HG03066 (cell line): Measurements from ENCODE around the gene ABCF3.

Experiments
- ATAC-seq: cut with Tn5 transposase; IDR thresholded peaks from one replicate; pipeline ENCODE4 v1.9.1; 2021; ENCODE audit warnings: low read depth; ENCODE audit not compliant: unreplicated experiment

The ABCF3 gene

DNA sequence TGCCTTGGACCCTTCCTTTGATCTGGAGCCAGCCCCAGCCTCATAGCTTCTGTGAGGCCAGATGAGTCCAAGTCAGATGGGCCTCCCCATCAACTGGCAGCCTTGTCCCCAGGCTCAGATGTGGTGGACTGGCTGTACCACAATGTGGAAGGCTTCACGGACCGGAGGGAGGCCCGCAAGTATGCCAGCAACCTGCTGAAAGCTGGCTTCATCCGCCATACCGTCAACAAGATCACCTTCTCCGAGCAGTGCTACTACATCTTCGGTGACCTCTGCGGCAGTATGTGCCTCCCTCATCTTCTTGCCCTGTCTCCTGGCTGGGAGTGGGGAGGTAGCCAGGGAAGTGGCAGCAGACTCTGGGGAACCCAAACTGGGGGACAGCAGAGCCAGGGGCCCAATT is 18.2 kb upstream of the ABCF3 start:
- ATAC-seq, result no peak

DNA sequence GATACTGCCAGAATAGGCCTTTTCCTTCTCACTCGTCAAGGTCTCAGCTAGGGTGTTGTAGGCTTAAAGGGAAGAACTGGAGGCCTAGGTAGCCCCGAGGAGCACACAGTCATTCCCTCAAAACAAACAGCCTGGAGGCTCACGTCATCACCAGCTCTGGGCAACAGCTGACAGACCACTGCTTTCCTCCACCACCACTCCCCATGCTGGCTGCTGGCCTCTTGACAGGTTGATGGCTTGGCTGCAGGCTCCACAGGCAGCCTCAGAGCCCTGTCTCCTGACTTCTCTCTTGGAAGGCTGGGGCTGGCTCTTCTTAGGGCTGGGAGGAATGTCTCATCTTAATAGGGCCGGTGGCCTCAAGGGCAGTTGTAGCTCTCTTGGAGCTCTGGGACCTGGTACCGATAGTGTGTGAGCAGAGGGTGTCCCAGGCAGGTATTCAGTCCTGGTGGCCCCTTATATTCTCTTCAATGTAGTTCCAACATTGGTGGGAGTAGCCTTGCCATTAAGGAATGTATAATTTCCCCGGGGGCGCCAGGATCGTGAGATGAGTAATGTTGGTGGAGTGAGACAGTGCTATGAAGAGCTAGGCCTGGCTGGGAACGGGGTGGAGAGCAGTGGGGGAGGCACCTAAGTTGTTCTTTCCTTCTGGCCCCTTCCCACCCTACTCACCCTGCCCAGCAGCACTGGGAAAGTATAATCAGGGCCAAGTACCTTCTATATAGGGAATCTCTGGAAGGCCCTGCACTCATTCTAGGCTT is 17.5 kb upstream of the ABCF3 start:
- no peak for ATAC-seq

DNA sequence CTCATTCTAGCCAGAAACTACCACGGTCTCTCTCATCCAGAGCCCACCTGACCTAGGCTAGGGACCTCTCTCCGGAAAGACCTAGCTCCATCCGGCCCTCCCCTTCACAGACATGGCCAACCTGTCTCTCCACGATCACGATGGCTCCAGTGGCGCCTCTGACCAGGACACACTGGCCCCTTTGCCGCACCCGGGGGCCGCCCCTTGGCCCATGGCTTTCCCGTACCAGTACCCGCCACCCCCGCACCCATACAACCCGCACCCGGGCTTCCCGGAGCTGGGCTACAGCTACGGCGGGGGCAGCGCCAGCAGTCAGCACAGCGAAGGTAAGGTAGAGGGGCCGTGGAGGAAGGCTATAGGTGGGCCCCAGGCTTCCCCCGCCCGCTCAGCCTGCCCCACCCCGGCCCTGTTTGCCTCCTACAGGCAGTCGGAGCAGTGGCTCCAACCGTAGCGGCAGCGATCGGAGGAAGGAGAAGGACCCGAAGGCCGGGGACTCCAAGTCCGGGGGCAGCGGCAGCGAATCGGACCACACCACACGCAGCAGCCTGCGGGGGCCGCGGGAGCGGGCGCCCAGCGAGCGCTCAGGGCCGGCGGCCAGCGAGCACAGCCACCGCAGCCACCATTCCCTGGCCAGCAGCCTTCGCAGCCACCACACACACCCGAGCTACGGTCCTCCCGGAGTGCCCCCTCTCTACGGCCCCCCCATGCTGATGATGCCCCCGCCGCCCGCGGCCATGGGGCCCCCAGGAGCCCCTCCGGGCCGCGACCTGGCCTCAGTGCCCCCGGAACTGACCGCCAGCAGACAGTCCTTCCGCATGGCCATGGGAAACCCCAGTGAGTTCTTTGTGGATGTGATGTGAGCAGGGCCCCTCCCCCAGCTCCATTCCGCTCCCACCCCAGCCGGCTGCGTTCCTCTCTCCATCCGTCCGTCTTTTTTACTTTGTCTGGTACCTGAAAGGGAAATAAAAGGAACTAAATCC is 15.8 kb upstream of the ABCF3 start:
- no peak for ATAC-seq

DNA sequence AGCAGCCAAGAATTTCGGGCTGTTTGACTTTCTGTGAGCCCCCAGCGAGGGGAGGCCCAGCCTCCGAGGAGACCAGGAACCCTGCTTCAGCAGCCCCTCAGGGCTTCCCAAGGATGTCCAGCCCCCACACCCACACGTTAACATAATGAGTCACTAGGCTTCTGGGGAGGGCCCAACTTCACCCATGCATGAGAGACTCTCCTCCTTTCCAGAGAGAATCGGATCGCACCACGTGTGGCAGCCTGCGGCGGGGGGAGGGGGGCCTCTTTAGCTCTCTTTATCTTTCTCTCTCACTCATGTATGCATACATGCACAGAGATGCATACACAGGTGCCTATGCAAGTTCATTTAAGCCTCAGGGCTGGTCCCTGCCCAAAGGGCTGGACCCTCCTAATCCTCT is 14.4 kb upstream of the ABCF3 start:
- no peak for ATAC-seq

DNA sequence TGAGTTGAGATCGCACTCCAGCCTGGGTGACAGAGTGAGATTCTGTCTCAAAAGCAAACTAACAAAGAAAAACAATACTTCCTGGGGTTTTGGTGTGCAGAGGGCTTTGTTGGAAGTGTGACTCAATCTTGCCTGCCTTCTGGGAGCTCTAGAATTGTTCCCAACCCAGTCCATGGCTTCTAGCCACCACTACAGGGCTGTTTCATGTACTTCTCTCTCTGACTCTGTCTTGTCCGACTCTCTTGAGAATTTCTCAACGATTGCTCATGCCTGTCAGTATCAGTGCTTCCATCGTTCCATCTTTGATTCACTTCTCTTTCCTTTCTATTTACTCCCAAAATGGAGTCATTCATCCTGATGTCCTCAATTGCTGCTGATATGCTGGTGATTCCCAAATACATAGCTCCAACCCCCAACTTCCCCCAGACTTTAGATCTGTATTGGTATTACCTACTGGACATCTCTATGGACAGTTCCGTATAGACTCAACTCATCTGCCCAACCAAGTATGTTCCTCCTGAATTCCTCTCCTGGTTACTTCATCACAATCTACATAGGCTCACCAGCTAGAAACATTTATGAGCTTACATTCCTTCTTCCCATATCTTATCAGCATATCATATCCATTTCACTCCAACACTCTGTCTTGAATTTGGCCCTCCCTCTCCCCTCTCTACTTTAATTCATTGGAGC is 13.2 kb upstream of the ABCF3 start:
- ATAC-seq, result no peak

DNA sequence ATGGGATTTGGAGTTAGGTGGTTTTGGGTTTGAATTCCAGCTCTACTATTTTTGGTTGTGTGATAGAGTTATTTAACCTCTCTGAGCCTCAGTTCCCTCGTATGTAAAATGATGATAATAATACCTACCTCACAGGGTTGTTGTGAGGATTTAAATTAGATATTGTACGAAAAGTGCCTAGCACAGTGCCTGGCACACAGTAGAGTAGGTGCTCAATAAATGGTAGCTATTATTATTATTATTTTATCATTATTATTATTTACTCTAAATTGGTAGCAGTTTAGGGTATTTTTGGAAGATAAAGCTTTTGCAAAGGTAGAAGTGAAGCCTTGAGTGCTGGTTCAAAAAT is 12.7 kb upstream of the ABCF3 start:
- no peak for ATAC-seq

DNA sequence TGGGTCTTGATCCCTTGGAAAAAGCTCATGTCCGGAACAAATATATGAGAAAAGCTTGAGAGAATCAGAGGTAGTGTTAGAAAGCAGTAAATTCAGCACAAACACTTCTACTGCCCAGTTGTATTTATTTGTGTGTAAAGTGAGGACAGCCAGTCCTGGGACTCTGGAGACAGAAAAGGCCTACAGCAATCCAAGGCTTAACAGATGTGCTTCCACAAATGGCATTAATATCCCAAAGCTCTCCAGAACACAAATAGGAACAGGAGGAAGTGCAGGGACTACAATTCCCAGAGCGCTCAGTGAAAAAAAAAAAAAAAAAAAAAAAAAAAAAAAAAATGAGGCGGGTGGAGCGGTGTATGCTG is 11.7 kb upstream of the ABCF3 start:
- no peak for ATAC-seq

DNA sequence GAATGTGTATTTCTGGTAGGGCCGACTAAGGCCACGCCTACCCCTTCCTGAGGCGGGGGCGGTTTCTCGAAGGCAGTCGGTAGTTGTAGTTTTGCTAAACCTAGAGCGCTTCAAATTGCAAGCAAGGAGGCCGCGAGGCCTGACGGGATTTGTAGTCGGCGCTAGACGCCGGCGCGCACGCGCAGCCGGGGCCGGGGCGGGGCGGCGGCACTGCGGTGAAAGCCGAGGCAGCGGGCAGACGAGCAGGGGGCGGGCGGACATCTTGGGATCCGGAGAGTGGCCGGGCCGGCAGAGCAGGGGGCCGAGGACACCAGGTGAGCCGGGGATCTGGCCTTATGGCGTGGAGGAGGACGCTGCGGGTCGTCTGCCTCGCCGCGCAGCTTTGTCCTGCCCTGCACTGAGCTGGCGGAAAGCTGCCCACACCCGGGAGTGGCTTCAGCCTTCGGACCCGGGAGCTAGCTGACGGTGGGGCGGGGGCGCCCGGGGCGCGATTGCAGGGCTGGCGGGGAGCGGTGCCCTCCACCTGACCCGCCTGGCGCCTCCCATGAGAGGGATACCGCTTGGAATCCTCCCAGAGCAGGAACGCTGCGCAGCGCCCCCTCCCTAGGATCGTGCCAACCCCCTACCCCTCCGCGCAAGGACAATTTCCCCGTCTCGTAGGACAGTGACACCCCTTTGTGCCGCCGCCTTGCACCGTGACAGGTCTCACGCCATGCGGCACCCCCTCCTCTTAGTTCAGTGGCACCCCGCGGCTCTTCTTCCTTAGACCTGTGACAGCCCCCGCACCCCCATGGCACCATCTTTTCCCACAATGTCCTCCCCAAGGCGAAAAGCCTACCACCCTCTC is 11.1 kb upstream of the ABCF3 start, which contains the start of gene AP2M1:
TSS of gene AP2M1 (plus strand) at position 210 of the 847 bp plus-strand sequence. CDS start 2,139 bp downstream, outside the sequence.
- peak; percentile 98 for ATAC-seq

DNA sequence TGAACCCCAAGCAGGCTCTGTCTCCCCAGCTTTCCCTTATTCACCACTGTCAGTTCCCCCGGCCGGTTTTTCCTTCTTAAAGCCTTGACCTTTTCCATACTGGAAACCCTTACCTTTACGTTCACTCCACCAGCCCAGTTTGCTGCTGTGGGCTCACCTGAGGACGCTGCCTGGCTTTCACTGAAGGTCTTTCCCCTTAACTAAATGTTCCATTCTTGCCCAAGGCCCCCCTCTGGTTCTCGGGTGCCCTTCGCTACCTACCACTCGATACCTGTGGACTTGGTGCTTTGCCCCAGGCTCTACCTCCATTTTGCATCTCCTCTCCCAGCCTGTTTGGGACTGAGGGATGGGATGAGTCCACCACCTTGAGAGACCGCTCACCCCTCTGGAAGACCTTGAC is 10.5 kb upstream of the ABCF3 start:
- ATAC-seq, result no peak

DNA sequence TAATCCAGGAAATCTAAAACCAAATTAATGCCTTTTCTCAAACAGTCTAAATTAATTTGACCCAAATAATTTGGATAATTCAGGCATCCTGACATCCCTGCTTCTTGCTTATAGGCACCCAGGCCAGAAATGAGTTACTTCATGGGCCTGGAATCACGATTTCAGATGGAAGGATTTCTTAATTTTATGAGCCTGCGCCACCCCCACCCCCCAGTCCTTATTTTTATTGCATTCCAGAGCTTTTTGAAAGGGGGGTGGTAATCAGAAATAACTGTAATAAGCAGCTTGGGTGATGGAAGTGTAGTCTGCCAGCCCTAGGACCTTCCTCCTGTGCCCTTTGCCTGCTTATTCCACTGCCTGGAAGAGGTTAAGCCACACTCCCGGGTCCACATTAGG is 10.0 kb upstream of the ABCF3 start:
- ATAC-seq, result no peak

DNA sequence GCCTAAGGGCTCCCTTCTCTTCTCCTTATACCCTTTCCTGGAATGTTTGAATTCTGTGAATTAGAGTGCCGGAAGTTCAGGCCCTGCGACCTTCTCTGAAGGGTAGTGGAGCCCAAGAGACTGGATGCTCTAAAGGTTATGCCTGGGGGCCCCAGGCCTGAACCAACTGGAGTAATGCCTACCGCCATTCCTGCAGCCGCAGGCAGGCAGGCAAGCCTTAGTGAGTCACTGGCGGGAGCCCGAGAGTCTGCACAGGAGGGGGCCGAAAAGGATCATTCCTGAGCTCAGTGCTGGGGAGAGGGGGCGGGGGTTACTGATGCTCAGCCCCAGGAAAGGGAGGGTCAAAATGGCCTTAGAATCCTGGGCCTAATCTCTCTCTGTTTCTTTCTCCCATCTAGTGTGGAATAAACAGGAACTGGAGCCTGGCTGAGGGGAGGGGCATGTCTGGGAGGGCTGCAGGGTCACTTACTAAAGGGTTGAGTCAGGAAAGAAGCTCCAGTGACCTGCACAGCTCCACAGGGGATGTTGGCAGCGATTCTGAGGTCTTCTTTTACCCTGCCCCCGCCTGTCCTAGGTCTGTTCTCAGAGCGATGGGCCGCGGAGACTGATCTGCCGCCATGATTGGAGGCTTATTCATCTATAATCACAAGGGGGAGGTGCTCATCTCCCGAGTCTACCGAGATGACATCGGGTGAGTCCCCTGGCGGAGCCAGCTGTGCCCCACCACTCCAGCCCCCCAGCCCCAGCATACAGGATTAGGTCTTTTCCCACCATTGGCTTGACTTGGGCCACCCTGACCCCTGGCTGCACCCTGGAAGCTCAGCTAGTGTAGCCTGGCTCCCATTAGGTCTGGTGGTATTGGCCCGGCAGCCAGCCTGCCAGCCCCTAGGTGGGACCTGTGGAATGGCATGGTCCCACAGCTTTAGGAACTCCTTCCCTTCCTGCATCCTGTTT is 9.3 kb upstream of the ABCF3 start:
- ATAC-seq, result no peak

DNA sequence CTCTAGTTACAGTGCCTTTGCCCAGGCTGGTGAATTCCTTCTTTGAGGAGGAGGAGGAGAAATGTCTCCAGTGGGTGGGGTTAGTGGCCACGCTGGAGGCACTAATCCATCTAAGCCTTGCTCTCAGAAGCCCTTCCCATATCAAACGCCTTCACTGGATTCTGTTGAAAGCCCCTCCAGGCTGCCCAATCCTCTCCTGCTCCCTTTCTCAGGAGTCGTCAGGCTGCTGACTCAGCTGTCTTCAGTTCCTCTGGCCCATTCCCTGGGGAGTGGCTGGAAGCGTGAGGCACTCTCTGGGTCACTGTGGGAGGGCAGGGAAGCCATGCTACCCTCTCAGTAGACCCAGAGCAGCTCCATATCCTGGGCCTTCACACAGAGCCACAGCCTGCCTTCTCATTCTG is 8.7 kb upstream of the ABCF3 start:
- no peak for ATAC-seq

DNA sequence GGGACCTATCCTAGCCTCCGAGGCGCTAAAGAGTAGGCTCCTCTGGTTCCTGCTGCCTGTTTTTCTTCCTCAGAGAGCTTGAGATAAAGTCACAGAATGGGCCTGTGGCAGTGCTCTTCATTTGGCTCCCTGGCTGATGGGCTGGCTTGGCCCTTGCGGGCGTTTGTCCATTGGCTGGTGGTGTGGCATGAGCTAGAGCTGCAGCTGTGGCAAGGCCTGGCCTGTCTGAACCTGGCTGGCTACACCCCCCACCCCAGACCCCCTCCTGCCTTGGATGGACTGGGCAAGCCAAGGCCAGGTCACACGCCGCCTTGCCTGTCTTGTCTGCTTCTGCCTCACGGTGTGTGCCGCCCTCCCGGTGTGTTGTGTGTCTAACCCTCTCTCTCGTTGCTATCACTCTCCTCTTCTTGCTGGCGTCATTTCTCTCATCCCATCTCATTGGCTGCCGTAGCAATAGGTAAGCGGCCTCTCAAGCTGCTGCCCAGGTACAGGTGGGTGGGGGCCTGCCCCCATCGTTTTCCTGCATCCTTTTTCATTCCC is 8.2 kb upstream of the ABCF3 start:
- ATAC-seq, result no peak

DNA sequence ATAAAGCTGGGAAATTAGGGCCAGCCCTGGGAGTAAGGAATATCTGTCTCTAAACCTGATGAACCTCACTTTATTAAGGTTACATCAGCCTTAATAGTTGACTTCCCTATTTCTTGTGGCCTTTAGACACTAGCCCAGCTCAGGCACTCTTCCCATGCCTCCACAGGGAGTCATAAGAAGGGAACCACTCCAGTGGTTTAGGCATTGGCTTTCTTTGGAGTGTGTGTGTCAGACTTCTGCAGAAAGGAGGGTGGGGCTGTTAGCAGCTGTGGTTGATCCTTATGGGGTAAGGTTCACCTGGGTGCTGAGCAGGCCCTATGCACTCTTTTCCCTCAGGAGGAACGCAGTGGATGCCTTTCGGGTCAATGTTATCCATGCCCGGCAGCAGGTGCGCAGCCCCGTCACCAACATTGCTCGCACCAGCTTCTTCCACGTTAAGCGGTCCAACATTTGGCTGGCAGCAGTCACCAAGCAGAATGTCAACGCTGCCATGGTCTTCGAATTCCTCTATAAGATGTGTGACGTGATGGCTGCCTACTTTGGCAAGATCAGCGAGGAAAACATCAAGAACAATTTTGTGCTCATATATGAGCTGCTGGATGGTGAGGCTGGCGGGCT is 7.4 kb upstream of the ABCF3 start:
- ATAC-seq, result no peak

DNA sequence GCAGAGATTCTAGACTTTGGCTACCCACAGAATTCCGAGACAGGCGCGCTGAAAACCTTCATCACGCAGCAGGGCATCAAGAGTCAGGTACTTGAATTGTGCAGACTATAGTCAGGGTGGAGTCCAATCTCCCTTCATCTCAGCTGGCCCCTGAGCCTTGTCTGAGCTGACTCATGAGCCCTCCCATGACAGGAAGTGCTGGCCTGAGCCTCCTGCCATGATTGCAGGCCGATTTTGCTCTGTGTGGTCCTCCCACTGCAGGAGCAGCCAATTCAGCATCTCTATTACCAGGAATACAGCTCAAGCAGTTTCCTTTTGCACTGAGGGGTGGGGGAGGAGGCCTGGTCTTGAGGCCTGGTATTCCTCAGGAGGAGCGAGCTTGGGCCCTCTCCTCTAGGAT is 5.8 kb upstream of the ABCF3 start:
- ATAC-seq, result no peak

DNA sequence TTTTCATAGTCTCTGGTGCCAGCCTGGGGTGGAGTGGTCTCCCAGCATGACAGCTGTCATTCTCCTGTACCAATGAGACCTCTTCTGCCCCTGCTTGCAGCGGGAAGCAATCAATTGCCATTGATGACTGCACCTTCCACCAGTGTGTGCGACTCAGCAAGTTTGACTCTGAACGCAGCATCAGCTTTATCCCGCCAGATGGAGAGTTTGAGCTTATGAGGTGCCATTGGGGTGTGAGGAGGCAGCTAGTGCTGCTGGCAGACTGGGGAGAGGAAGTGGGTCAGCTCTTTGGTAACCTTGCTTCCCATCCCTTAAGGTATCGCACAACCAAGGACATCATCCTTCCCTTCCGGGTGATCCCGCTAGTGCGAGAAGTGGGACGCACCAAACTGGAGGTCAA is 4.4 kb upstream of the ABCF3 start:
- ATAC-seq, result no peak

DNA sequence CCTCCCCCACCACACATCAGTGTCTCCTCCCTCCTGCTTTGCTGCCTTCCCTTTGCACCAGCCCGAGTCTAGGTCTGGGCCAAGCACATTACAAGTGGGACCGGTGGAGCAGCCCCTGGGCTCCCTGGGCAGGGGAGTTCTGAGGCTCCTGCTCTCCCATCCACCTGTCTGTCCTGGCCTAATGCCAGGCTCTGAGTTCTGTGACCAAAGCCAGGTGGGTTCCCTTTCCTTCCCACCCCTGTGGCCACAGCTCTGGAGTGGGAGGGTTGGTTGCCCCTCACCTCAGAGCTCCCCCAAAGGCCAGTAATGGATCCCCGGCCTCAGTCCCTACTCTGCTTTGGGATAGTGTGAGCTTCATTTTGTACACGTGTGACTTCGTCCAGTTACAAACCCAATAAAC is 2.3 kb upstream of the ABCF3 start:
- ATAC-seq, result no peak

DNA sequence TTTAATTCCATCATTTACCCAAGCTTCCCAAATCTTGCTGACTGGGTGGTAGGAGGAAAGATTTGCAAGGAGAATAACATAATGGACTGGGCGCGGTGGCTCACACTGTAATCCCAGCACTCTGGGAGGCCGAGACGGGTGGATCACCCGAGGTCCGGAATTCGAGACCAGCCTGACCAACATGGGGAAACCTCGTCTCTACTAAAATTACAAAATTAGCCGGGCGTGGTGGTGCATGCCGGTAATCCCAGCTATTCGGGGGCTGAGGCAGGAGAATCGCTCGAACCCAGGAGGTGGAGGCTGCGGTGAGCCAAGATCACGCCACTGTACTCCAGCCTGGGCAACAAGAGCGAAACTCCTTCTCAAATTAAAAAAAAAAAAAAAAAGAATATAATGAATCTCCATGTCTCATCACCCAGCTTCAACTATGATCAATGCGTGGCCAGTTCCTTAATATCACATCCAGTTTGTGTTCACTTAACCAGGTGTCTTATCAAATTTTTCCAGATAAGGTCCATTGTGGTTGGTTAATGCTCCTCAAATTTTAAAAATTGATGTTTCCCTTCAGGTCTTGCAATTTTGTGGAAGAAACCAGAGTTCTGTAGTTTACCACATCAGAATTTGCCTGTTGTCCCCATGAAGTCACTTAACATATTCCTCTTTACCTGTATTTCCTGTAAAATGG is 1.3 kb upstream of the ABCF3 start:
- ATAC-seq, result no peak
